AG04450 (cell line): Measurements from ENCODE around the gene SEMA4D. TPM values are rescaled to one million over a fixed set of nuclear protein-coding genes. Genes with fewer than 3 reads are reported as not detected.

Source experiments
- CTCF ChIA-PET: fragments of 300-600, 350-600 bp; formaldehyde crosslinking; extraction: SDS; loops from one replicate; lab custom pipeline; 2022; ENCODE audit warnings: antibody characterized with exemption, inconsistent platforms; lab: Charles Lee
- POLR2A ChIA-PET: fragments of 350-600 bp; formaldehyde crosslinking; extraction: SDS; loops from one replicate; lab custom pipeline; 2021; ENCODE audit warnings: antibody characterized with exemption, inconsistent platforms; lab: Yijun Ruan, JAX
- DNase-seq: peaks from one replicate; pipeline ENCODE4 v3.0.0-alpha.2; 2011; ENCODE audit warnings: low read depth, low spot score
- H3K27ac ChIP-seq: one replicate; pipeline ENCODE4 v1.5.1; 2012; ENCODE audit warnings: low read depth, low read length, control low read depth
- H3K27me3 ChIP-seq: one replicate; pipeline ENCODE4 v1.6.0; 2012; ENCODE audit warnings: low read length; ENCODE audit not compliant: control insufficient read depth, insufficient read depth
- H3K4me3 ChIP-seq: 2 replicates; pipeline ENCODE4 v1.5.1; 2011; ENCODE audit warnings: mild to moderate bottlenecking, low read depth, low read length, control low read depth
- H3K9me3 ChIP-seq: 2 replicates; pipeline ENCODE4 v1.5.1; 2012; ENCODE audit warnings: low read length; ENCODE audit not compliant: control insufficient read depth, insufficient read depth
- CTCF ChIP-seq: IDR thresholded peaks from 2 replicates; pipeline ENCODE4 v1.5.1; 2011; ENCODE audit warnings: low read depth, low read length, control low read depth, inconsistent platforms
- polyA plus RNA-seq: library from polyadenylated mRNA; depleted of rRNA; stranded (reverse); fragments of >200 nt; gene quantifications from 2 replicates; pipeline ENCODE4 v1.2.3, GENCODE V29; 2011

The SEMA4D gene
- polyA plus RNA-seq, 1 experiment = 2.8 TPM

- Histone ChIP-seq H3K4me3 (no peak overlapping the region), H3K9me3 (no peaks in the 10 kb centered on the region), H3K27ac (no peak overlapping the region), H3K27me3 (no peaks in the 10 kb centered on the region)
- ChIA-PET POLR2A (no interaction called here), CTCF (no interaction called here)
- no peak for TF ChIP-seq CTCF
- DNase-seq = no peak
These were observed 158.1 kb downstream of the SEMA4D start for GRCh38 chr9:89339807-89340206.

- Histone ChIP-seq H3K27me3 (no peaks in the 10 kb centered on the region), H3K9me3 (no peaks in the 10 kb centered on the region), H3K27ac (no peak overlapping the region), H3K4me3 (no peak overlapping the region)
- POLR2A ChIA-PET = no interaction called here
- DNase-seq = no peak
- no peak for TF ChIP-seq CTCF
- CTCF ChIA-PET = interaction anchor here (1.6 kb wide), 1 partner anchor 218 kb away, joined by 6 read pairs; no protein-coding TSS in a partner anchor
These were observed 167.4 kb downstream of the SEMA4D start for GRCh38 chr9:89330513-89330912.

- CTCF ChIA-PET = no interaction called here
- POLR2A ChIA-PET = no interaction called here
- Histone ChIP-seq H3K4me3 (no peak overlapping the region), H3K27ac (no peak overlapping the region), H3K27me3 (no peaks in the 10 kb centered on the region), H3K9me3 (no peaks in the 10 kb centered on the region)
- no peak for TF ChIP-seq CTCF
- no peak for DNase-seq
These were observed 168.0 kb downstream of the SEMA4D start for GRCh38 chr9:89329917-89330316.

- CTCF ChIA-PET = interaction anchor here (10.0 kb wide), 1 partner anchor 221 kb away, joined by 68 read pairs; no protein-coding TSS in a partner anchor
These were observed 169.8 kb downstream of the SEMA4D start for GRCh38 chr9:89328064-89328463.

GRCh38 chr9:89325733-89326132 lies 172.2 kb downstream of the SEMA4D start:
- TF ChIP-seq CTCF = no peak
- POLR2A ChIA-PET = no interaction called here

More at GRCh38 chr9:89328064-89328463, 169.8 kb downstream of the SEMA4D start:
- no peak for DNase-seq
- no peak for TF ChIP-seq CTCF
- Histone ChIP-seq H3K27ac (no peak overlapping the region), H3K4me3 (no peak overlapping the region), H3K27me3 (no peaks in the 10 kb centered on the region), H3K9me3 (no peaks in the 10 kb centered on the region)
- POLR2A ChIA-PET = no interaction called here

More at GRCh38 chr9:89325733-89326132, 172.2 kb downstream of the SEMA4D start:
- no peaks in the 10 kb centered on the region for H3K9me3 ChIP-seq
- no peak for DNase-seq
- no peak overlapping the region for H3K4me3 ChIP-seq
- CTCF ChIA-PET = interaction anchor here (10.0 kb wide), 1 partner anchor 224 kb away, joined by 68 read pairs; no protein-coding TSS in a partner anchor
- H3K27ac ChIP-seq = no peak overlapping the region
- H3K27me3 ChIP-seq = no peaks in the 10 kb centered on the region
